Retina (tissue), 1 donor: ENCODE results near the gene BRICD5.
A peak's percentile ranks its signal among the peaks of the same experiment; 100 is the strongest.

ENCODE experiments used
- DNase-seq: peaks from one replicate; pipeline ENCODE4 v3.0.0-alpha.2; 2016

Gene BRICD5

DNA sequence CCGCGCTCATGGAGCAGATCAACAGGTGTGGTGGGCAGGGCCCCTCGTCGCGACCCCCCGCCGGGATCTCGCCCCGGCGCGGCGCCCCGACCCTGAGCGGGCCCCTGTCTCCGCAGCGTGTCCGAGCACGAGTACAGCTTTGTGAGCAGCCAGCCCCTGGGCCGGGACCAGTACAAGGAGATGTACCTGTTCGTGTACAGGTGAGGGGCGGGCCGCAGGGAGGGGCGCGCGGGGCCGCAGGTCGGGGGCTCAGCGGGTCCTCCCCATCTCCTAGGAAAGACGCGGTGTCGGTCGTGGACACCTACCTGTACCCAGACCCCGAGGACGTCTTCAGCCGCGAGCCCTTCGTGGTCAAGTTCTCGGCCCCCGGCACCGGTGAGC is 26.4 kb upstream of the BRICD5 start:
- no peak for DNase-seq

DNA sequence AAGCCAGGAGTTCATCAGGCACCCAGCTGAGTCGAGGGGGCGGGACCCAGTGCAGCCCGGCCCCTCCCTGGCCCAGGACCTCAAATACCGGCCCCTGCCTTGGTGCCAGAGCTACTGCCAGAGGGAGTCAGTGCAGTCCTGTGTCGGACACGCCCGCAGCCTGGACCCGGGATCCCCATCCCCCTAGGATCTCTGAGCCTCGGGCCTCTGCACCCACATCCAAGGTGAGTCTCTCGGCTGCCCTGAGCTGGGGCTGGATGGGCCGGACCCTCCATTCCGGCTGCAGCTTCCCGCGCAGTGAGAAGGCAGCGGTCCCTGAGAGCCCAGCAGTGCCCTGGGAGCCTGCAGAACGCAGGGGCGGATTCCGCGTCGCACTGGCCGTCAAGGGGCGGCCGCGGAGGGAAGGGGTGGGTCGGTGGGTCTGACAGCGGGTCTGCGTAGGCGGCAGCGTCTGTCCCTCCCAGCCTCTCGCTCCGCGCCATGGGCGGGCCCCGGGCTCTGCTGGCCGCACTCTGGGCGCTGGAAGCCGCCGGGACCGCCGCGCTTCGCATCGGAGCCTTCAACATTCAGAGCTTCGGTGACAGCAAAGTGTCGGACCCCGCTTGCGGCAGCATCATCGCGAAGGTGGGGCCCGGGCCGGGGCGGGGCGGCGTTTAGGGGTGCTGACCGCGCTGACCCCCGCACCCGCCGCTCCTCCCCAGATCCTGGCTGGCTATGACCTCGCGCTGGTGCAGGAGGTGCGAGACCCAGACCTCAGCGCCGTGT is 25.9 kb upstream of the BRICD5 start, which contains the start of gene DNASE1L2:
Gene DNASE1L2, plus strand, starts transcription at position 108 of the 765 bp plus-strand sequence. Its CDS starts 373 bp downstream, at position 481.
- DNase-seq: peak; percentile 70

DNA sequence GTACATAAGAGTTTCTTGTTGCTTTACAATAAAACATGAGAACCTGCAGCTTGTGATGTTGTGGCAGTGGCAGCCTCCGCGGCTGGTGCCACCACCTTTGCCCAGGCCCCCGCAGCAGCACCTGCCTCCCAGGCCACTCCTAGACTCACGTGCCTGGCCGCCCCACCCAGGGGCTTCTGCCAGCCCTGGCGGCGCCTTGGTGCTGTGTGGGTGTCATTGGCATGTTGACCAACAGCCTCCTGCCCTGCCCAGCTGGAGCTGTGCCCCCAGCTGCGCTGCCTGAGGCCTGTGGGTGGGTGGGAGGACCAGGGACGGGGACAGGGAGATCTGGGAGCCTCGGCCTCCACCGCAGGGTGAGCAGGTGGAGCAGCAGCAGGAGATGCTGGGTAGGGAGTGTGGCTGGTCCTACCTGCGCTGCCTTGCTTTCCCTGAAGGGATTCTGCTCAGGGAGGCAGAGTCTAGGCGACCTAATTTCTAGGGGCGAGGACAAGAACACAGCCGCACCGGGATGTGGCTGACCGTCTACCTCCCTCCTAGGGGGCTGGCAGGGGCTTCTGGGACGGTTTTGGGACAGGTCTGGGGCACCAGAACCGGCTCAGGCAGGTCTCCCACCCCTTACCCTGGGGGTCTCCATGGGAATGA is 25.2 kb upstream of the BRICD5 start:
- no peak for DNase-seq

DNA sequence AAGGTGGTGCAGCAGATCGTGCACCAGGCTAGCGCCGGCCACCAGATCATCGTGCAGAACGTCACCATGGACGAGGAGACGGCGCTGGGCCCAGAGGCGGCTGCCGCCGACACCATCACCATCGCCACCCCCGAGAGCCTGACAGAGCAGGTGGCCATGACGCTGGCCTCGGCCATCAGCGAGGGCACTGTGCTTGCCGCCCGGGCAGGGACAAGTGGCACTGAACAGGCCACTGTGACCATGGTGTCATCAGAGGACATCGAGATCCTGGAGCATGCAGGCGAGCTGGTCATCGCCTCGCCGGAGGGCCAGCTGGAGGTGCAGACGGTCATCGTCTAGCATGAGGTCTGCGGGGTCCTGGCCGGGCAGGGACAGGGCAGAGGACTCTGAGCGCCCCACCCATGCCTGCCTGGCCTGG is 24.6 kb upstream of the BRICD5 start:
- DNase-seq: no peak

DNA sequence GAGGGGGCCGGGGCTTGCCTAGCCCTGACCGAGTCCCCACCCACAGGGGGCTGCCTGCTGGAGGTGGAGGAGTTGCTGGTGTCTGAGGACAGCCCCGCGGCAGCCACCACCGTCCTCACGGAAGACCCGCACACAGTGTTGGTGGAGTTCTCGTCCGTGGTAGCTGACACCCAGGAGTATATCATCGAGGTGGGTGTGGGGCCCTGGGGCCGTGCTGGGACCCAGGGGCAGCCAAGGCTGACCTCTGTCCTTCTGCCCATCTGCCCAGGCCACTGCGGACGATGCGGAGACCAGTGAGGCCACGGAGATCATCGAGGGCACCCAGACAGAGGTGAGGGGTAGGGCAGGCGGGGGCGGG is 24.1 kb upstream of the BRICD5 start:
- DNase-seq: no peak

DNA sequence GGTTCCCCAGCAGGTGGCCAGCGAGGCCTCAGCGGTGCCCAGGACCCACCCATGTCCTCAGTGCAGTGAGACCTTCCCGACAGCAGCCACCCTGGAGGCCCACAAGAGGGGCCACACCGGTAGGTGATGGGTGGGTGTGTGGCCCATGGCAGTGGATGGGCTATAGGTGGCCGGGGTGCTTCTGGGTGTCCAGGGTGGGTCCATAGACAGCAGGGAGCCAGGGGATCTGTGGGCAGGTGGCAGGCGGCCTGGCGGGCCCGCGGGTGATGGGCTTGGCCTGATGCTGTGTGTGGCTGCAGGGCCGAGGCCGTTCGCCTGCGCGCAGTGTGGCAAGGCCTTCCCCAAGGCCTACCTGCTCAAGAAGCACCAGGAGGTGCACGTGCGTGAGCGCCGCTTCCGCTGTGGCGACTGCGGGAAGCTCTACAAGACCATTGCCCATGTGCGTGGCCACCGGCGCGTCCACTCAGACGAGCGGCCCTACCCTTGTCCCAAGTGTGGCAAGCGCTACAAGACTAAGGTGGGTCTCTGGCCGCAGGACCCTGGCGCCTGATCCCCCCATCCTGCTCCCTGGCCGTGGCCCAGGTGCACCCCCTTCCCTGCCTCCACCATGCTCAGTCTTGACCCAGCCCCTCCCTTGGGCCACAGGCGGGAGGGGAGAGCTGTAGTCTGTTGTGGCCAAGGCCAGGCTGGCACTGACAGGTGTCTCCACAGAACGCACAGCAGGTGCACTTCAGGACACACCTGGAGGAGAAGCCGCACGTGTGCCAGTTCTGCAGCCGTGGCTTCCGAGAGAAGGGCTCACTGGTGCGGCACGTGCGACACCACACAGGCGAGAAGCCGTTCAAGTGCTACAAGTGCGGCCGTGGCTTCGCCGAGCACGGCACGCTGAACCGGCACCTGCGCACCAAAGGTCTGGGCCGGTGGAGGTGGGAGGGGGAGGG is 23.5 kb upstream of the BRICD5 start:
- DNase-seq: no peak

DNA sequence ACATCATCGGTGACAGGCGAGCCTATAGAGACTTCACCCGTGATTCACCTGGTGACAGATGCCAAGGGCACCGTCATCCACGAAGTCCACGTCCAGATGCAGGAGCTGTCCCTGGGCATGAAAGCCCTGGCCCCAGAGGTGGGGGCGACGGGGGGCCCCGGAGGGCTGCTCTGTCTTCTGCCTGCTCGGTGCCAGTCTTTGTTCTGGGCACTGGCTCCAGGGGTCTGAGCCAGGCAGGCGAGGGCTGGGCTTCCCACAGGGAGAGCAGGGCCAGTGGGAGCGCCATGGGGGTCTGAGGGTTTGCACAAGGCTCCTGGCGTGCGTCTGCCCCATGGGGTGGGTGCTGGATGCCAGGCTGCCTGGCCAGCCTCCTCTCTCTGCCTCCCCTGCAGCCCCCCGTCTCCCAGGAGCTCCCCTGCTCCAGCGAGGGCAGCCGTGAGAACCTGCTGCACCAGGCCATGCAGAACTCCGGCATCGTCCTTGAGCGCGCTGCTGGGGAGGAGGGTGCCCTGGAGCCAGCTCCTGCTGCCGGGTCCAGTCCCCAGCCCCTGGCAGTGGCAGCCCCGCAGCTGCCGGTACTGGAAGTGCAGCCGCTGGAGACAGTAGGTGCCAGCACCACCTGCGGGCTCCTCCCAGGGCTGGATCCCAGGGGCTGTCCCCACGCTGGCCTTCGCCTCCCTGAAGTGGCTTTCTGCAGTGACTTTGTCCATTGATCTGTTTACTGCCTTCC is 22.5 kb upstream of the BRICD5 start:
- DNase-seq: no peak

DNA sequence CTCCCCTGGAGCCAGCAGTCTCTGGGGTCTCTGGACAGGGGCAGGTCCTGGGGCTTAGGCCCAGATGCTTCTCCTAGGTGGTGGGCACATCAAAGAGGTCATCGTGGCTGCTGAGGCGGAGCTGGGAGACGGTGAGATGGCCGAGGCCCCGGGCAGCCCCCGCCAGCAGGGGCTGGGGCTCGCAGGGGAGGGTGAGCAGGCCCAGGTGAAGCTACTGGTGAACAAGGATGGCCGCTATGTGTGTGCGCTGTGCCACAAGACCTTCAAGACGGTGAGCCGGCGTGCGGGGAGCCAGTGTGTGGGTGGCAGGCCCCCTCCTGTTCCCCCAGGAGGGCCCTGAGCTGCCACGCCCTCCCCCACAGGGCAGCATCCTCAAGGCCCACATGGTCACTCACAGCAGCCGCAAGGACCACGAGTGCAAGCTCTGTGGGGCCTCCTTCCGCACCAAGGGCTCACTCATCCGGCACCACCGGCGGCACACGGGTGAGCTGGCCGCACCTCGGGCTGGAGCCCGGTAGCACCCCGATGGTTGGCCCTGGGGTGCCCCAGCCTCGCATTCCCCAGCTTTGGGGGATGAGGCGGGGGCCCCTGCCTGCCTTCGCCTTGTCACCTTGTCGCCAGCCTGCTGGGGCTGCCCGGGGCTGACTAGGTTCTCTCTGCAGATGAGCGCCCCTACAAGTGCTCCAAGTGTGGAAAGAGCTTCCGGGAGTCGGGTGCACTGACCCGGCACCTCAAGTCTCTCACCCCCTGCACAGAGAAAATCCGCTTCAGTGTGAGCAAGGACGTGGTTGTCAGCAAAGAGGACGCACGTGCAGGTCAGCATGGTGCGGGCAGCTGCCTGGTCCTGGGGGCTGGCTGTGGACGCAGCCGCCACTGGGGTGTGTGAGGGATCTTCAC is 21.7 kb upstream of the BRICD5 start:
- no peak for DNase-seq

DNA sequence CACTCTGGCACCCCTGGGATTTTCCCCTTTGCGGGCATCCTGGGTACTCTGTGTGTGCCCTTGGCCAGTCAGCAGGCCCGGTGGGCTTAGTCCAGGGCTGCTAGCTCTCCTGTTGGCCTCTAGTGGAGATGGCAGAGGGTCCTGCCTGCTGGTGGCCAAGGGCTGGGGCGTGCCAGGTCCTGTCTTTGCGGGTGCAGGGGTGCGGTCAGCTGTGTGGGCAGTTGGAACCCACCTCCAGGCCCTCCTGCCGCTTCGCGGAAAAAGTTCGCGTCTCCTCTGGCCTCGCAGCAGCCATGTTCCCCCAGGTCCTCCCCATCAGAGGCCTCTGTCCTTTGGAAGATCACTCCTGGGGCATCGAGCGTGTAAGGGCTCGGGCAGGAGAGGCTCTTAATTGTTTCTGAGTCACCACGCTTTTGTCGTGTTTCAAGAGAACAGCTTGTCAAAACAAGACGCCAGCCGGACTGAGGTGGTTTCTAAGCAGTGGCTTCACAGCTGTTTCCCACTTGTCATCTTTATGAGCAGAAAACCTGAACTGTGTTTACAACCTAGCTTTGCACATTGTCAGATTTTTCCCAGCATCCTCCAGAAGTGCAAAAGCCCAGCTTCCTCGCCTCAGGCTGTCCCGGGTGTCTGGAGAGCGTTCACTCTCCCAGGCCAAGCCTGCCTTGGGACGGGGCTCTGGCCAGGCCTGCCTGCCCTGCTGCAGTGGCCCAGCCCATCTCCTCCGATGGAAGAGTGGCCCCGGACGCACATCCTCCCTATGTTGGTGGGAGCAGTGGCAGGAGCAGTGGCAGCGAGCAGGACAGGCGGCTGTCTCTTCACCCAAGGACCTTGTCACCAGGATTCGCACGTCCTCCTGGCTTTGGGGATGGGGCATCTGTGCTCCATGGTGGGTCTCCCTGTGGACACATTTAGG is 20.6 kb upstream of the BRICD5 start:
- no peak for DNase-seq

DNA sequence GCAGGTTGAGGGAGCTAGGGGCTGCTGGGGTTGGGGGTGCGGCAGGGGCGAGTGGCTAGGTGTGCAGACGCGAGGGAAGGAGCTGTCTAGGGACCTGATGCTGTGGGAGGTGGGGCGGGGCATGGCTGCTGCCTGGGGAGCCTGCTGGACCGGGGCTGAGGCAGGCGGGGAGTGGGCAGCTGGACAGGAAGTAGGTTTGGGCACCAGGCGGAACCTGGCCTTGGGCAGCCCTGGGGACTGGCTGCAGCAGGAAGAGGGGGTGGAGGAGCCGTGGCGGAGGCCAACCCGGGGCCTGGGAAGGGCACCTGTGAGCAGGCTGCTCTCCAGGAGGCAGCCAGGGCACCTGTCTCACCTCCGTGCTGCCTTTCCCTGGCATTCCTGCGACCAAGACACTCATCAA is 19.7 kb upstream of the BRICD5 start:
- DNase-seq: no peak

DNA sequence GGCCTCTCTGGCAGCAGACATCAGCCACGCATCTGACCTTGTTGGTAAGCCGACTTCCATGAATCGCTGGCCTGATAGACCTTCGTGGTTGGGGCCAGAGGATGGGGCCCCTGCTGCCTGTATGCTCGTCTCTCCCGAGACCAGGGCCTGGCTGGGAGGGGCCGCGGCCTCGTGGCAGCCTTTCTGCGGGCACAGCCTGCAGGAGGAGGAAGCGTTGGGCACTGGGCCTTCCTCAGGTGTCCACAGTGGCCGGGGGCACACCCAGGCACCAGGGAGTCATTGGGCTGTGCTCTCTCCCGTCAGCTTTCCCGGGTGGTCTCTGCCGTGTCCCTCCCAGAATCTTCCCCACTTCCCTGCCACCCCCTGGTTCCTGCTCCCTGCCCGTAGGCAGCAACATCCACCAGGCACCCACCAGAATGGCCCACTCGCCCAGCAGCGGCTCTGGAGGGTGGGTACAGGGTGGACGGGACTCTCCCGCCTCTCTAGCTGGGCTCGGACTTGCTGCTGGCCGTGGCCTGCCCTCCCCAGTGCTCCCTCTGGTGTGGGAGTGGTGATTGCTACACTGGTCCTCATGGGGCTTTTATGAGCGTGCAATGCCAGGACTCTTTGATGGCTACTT is 19.1 kb upstream of the BRICD5 start:
- no peak for DNase-seq

DNA sequence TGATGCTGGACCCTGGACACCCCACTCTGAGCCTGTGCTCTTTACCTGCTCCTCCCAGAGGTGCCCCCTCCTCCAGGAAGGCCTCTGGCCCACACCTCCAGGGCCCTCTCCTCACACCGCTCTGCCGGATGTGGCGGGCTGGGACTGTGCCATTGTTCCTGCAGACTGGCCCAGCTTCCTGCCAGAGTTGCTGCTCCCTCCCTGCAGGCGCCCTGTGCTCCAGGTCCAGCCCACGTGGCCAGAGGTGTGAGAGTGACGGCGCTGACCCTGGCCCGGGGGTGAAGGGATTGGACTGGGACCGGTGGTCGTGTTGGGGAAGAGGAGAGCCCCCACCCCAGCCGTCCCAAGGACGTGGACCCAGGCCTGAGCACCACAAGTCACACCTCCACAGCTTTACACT is 18.4 kb upstream of the BRICD5 start:
- no peak for DNase-seq

DNA sequence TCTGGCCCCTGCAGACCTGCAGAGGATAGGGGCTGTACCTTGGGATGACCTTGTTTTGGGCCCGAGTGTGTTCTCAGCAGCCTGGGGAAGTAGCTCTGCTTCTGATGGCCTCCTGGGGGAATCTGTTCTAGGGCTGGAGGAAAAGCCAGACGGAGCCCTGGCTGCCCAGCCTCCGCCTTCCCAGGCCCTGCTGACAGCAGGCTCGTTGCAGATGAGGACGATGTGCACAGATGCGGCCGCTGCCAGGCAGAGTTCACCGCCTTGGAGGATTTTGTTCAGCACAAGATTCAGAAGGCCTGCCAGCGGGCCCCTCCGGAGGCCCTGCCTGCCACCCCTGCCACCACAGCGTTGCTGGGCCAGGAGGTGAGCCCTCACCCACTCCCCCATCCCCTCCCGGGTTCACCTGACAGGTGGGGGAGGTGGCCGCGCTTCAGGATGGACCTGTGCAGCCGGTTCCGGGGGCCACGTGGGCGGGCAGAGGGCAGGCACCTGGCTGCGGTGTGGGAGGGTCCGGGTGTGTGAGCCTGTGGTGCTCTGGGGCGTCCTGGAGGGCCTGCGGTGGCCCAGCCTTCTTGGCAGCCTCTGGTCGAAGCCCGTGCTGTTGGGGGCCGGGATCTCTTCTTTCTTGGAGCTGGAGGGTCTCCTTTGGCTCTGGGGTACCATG is 17.6 kb upstream of the BRICD5 start:
- no peak for DNase-seq

DNA sequence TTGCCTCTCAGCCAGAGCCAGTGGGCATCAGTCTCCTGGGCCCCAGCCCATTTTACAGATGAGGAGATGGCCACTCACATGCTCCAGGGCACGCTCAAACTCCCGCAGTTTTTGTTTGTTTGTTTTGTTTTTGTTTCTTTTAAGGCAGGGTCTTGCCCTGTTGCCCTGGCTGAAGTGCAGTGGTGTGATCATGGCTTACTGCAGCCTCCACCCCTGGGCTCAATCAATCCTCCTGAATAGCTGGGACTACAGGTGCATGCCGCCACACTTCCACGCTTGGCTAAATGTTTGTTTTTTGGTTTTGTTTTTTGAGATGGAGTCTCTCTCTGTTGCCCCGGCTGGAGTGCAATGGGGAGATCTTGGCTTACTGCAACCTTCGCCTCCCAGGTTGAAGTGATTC is 16.3 kb upstream of the BRICD5 start:
- DNase-seq: no peak

DNA sequence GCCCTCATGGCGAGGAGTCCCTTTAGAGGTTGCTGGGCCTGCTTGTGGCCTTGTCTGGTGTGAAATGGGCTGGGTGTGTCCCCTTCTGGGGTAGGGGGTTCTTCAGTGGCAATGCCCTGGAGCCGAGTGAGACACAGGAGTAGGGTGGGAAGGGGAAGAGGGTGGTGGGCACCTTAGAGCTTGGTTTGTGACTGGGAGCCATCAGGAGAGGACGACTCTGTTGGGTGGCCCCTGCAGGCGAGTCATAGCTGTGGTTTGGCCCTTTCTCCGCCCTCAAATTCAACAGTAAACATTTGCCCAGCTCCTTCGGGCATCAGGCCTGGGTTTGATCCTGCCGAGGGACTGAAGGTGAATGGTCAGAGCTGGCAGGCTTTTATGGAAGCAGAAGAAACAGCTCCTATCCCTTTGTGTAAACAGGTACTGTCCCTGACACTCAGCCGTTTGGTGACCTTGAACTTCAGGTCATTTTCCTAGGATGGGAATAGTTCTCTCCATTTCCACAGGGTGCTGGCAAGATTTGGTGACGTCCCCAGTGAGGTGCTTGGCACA is 15.7 kb upstream of the BRICD5 start:
- no peak for DNase-seq

DNA sequence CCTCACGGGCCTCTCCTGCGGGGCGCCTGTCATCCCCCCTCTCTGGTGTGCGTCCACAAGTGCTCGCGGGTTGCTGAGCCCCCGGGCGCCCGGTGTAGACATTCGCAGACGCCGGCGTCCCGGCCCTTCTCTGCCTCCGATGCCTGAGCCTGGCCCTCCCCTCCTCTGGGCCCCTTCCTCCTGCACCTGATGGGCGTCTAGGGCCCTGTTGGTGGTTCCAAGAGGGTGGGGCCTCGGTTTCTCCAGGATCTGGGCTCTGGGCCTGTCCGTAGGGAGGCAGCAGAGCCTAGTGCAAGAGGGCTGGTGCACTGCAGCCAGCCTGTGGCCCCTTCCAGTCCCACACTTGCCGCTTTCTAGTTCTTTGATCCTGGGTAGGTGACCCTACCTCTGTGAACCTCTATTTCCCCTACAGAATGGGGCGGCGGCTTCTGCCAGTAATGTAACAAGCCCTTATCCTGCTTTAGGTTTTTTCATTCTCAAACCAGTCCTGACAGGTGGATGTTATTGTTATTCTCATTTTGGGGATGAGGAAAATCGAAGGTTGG is 13.4 kb upstream of the BRICD5 start:
- no peak for DNase-seq

DNA sequence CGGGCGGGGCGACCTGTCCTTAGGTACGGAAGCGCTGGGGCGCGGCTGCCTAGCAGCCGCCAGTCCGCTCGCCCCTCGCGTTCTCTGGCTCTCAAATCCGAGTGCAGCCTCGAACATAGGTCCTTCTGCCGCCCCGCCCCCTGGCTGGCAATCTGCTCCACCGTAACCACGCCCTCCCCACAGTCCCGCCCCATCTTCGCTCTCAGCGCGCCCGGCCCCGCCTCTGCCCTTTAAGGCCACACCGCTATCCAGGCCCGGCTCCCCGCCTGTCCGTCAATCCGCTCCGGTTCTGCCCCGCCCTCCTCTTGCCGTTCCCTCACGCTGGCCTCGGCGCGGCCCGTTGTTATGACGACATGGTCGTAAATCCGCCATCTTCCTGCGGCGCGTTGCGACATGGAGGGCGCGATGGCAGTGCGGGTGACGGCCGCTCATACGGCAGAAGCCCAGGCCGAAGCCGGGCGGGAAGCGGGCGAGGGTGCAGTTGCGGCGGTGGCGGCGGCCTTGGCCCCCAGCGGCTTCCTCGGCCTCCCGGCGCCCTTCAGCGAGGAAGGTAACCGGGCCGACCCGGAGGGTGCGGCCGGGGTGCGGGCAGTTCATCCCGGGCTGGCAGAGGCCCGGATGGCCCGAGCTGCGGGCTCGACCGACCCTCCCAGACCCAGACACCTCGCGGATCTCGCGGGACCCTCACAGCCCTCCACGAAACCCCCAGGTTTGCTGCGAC is 12.7 kb upstream of the BRICD5 start, which contains the start of gene E4F1:
Gene E4F1, plus strand, starts transcription at position 371 of the 721 bp plus-strand sequence. Its CDS starts 23 bp downstream, at position 394.
- DNase-seq: peak; percentile 96

DNA sequence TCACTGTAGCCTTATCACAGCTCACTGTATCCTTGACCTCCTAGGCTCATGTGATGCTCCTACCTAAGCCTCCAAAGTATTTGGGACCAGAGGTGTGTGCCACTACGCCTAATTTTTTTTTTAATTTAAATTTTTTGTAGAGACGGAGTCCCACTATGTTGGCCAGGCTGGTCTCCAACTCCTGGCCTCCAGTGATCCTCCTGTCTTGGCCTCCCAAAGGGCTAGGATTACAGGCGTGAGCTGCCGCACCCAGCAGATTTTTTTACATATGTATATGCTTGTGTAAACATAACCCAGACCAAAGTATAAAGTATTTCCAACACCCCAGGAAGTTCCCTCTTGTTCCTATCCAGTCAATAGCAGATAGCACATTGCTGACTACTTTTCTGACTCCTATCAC is 5.7 kb upstream of the BRICD5 start:
- no peak for DNase-seq
